Breast epithelium (tissue), 4 donors: ENCODE measurements around the gene USP33. TPM values are rescaled to one million over a fixed set of nuclear protein-coding genes. Genes with fewer than 3 reads are reported as not detected.
"Not testable (repeated sequence)": the region's sequence is repeated elsewhere in the genome, so short reads cannot be mapped to it uniquely, and the experiment has no call there.

Experiments used
- DNase-seq, 2 donors: peaks; one replicate each; pipeline ENCODE4 v3.0.0-alpha.2; 2019; ENCODE audit warnings: low spot score in 2 of 2
- H3K27ac ChIP-seq, 2 donors: fragments of 200-600 bp; sonication (generic) in 1 of 2; one replicate each; pipeline ENCODE4 v1.5.1; 2016 to 2019; ENCODE audit warnings: mild to moderate bottlenecking in 1 of 2
- H3K27me3 ChIP-seq, 2 donors: fragments of 200-600 bp; sonication (generic) in 1 of 2; one replicate each; pipeline versions ENCODE4 v1.5.1 to v1.6.0; 2017 to 2019; ENCODE audit warnings: control low read depth in 1 of 2, mild to moderate bottlenecking in 1 of 2
- H3K36me3 ChIP-seq: fragments of 200-600 bp; one replicate; pipeline ENCODE4 v1.5.1; 2019
- H3K4me1 ChIP-seq, 2 donors: fragments of 200-600 bp; sonication (generic); one replicate each; pipeline ENCODE4 v1.5.1; 2016 to 2019; ENCODE audit warnings: control low read depth in 1 of 2
- H3K4me3 ChIP-seq, 3 donors: fragments of 200-600 bp; sonication (generic); 1 replicate in 2 of 3; 2 replicates in 1 of 3; pipeline ENCODE4 v1.5.1; 2016 to 2019; ENCODE audit warnings: mild to moderate bottlenecking in 3 of 3, moderate library complexity in 2 of 3
- H3K9me3 ChIP-seq, 2 donors: fragments of 200-600 bp; sonication (generic) in 1 of 2; one replicate each; pipeline ENCODE4 v1.5.1; 2016 to 2019; ENCODE audit warnings: control low read depth in 1 of 2
- POLR2A ChIP-seq: fragments of 450-650 bp; IDR thresholded peaks from one replicate; pipeline ENCODE4 v1.6.1; 2016; ENCODE audit warnings: antibody characterized with exemption, mild to moderate bottlenecking, moderate library complexity
- POLR2AphosphoS5 ChIP-seq, 3 donors: sonication (generic); formaldehyde crosslinking; IDR thresholded peaks; one replicate each; pipeline ENCODE4 v1.6.1; 2017; ENCODE audit warnings: antibody characterized with exemption in 3 of 3
- intact Hi-C: fragments of 100-400 bp; cut with DNase I; formaldehyde crosslinking; loops from one replicate; pipeline ENCODE4 v1.15.1; 2023; ENCODE audit warnings: low total_unique reads
- total RNA-seq, 3 donors: library from RNA; depleted of rRNA; stranded (reverse); fragments of >200 nt; gene quantifications; one replicate each; pipeline ENCODE4 v1.1.0, GENCODE V29; 2016
- TF ChIP-seq, protein P1 (sequence below), 3 donors: fragments of 450-650 bp; IDR thresholded peaks; one replicate each; pipeline ENCODE4 v1.5.1; 2016 to 2017; ENCODE audit warnings: antibody characterized with exemption in 3 of 3, mild to moderate bottlenecking in 3 of 3, moderate library complexity in 3 of 3

The USP33 gene
- total RNA-seq, 3 donors from 2014 or later, result 96.4 to 144 (median 133) TPM

DNA sequence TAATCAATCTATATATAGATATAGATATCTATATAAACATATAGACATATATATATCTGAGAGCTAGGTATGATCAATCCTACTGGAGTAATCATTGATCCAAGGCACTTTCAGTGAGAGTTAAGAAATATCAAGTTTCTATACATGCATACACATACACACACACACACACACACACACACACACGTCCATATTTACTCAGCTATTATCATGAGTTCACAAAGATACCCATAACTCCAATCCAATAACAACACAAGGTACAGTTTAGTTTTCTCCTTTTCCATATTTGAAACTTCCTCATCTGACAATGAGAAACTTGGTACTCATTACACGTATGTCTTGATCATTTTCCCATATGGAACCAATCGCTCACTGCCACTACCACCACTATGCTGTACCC lies 49.9 kb downstream of the USP33 start:
- Histone ChIP-seq H3K36me3 (no peaks in the 10 kb centered on the region), H3K4me1 (no peaks in the 10 kb centered on the region), H3K4me3 (no peak overlapping the region), H3K27me3 (no peaks in the 10 kb centered on the region), H3K27ac (no peak overlapping the region), H3K9me3 (no peaks in the 10 kb centered on the region)
- DNase-seq, result no peak
- intact Hi-C loops, result no loop called here
- TF ChIP-seq POLR2A, result no peak
- TF ChIP-seq, protein P1, sequence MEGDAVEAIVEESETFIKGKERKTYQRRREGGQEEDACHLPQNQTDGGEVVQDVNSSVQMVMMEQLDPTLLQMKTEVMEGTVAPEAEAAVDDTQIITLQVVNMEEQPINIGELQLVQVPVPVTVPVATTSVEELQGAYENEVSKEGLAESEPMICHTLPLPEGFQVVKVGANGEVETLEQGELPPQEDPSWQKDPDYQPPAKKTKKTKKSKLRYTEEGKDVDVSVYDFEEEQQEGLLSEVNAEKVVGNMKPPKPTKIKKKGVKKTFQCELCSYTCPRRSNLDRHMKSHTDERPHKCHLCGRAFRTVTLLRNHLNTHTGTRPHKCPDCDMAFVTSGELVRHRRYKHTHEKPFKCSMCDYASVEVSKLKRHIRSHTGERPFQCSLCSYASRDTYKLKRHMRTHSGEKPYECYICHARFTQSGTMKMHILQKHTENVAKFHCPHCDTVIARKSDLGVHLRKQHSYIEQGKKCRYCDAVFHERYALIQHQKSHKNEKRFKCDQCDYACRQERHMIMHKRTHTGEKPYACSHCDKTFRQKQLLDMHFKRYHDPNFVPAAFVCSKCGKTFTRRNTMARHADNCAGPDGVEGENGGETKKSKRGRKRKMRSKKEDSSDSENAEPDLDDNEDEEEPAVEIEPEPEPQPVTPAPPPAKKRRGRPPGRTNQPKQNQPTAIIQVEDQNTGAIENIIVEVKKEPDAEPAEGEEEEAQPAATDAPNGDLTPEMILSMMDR (IDR thresholded peaks at IDR 0.05), result no peak
- no peak for TF ChIP-seq POLR2AphosphoS5 (IDR thresholded peaks at IDR 0.05)

DNA sequence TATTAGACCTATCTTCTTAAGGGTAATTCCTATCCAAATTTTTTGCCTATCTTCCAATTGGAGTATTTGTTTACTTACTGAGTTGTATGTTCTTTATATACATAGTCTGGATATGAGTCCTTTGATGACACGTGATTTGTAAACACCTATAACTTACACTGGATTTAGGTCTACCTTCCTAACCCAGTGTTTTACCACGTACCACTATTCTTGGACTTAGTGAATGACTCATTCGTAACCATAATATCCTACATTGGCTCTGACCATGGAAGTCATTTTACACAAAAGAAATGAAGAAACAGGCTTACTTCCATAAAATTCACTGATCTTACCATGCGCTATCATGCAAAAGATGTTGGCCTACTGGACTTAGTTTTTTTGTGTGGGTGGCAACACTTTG lies 53.3 kb downstream of the USP33 start:
- no peaks in the 10 kb centered on the region for H3K36me3 ChIP-seq
- intact Hi-C loops, result no loop called here
- TF ChIP-seq POLR2AphosphoS5 (IDR thresholded peaks at IDR 0.05) (no peak), POLR2A (no peak)
- TF ChIP-seq, protein P1 (IDR thresholded peaks at IDR 0.05), result no peak

DNA sequence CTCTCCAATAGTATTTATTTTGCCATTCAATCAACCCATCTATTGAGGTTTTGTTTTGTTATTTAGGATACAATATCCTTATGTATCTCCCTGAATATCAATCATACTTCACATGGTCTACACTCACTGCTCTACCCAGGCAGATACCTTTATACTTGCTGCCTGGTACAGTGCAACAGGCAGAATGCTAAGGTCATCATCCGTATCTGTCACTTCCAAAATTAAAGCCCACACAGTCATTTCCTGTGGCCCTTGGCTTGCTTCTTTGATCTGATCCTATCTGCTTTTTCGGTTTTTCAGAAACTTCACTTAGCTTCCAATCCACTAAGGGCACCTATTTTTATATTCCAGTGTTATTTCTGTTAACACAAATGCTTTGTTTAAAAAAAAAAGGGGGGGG lies 54.9 kb downstream of the USP33 start:
- intact Hi-C loops, result no loop called here
- no peak overlapping the region for H3K4me3 ChIP-seq
- no peak for TF ChIP-seq POLR2AphosphoS5 (IDR thresholded peaks at IDR 0.05)
- TF ChIP-seq, protein P1 (IDR thresholded peaks at IDR 0.05), result no peak
- TF ChIP-seq POLR2A, result no peak
- no peaks in the 10 kb centered on the region for H3K4me1 ChIP-seq
- DNase-seq, result no peak
- H3K27ac ChIP-seq, result no peak overlapping the region
- H3K27me3 ChIP-seq, result no peaks in the 10 kb centered on the region
- no peaks in the 10 kb centered on the region for H3K9me3 ChIP-seq
- no peaks in the 10 kb centered on the region for H3K36me3 ChIP-seq

More for the DNA sequence above, 53.3 kb downstream of the USP33 start:
- Histone ChIP-seq H3K4me3 (no peak overlapping the region), H3K4me1 (no peaks in the 10 kb centered on the region), H3K9me3 (no peaks in the 10 kb centered on the region), H3K27me3 (no peaks in the 10 kb centered on the region), H3K27ac (no peak overlapping the region)
- no peak for DNase-seq

DNA sequence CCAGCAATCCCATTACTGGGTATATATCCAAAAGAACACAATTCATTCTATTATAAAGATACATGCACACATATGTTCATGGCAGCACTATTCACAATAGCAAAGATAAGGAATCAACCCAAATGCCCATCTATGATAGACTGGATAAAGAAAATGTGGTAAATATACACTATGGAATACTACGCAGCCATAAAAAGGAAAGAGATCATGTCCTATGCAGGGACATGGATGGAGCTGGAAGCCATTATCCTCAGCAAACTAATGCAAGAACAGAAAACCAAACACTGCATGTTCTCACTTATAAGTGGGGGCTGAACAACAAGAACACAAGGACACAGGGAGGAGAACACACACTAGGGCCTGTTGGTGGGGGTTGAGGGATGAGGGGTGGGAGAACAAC lies 60.0 kb downstream of the USP33 start:
- H3K27me3 ChIP-seq, H3K4me3 ChIP-seq, H3K4me1 ChIP-seq, H3K27ac ChIP-seq, intact Hi-C loops, H3K9me3 ChIP-seq, H3K36me3 ChIP-seq, DNase-seq: not testable (repeated sequence)

DNA sequence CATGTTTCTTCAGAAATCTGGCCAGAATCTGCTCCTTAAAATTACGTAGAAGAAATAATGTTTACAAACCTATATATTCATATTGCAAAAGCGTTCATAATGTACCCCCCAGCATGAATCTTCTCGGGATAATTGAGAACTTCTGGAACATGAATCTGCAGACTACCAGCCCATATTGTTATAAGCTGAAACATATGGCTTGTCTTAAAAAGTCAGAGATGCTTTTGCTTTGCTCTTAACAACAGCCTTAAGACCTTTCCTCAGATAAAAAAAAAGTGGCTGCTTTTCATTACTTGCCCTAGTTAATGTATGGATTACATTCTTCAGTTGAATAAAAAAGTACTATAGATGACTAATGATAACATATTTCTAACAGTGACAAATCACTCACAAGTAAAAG lies 62.2 kb downstream of the USP33 start:
- DNase-seq, result no peak
- no peak overlapping the region for H3K27ac ChIP-seq
- TF ChIP-seq POLR2AphosphoS5 (IDR thresholded peaks at IDR 0.05), result no peak
- TF ChIP-seq POLR2A, result no peak
- TF ChIP-seq, protein P1 (IDR thresholded peaks at IDR 0.05), result no peak
- H3K9me3 ChIP-seq, result no peaks in the 10 kb centered on the region
- H3K36me3 ChIP-seq, result no peaks in the 10 kb centered on the region
- H3K4me3 ChIP-seq, result no peak overlapping the region
- no peaks in the 10 kb centered on the region for H3K4me1 ChIP-seq
- no peaks in the 10 kb centered on the region for H3K27me3 ChIP-seq
- intact Hi-C loops, result no loop called here

DNA sequence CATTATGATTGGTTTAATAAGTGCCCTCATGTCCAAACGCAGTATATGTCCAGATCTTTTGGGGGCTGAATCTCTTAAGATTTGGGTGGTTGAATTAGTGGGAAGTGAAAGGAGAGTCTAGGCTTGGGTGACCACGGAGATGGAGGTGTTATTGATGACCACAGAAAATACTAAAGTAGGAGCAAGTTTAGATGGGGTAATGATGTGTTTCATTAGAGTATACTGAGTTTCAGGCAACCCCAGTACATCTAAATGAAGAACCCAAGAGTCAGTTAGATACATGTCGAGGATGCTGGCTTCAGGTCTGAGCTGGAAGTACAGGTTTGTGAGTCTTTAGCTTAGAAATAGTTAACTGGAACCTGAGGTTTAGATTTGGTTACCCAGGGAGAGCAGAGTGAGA lies 70.7 kb downstream of the USP33 start:
- no peaks in the 10 kb centered on the region for H3K4me1 ChIP-seq
- no peak overlapping the region for H3K4me3 ChIP-seq
- H3K9me3 ChIP-seq, result no peaks in the 10 kb centered on the region
- intact Hi-C loops, result no loop called here
- no peaks in the 10 kb centered on the region for H3K27me3 ChIP-seq
- H3K36me3 ChIP-seq, result no peaks in the 10 kb centered on the region
- H3K27ac ChIP-seq, result no peak overlapping the region
- TF ChIP-seq POLR2A (no peak), POLR2AphosphoS5 (IDR thresholded peaks at IDR 0.05) (no peak)
- TF ChIP-seq, protein P1 (IDR thresholded peaks at IDR 0.05), result no peak
- no peak for DNase-seq
